GM12864 (cell line): Measurements from ENCODE around the gene CNBD2.
A peak's percentile ranks its signal among the peaks of the same experiment; 100 is the strongest.
"Not testable (repeated sequence)": the region's sequence is repeated elsewhere in the genome, so short reads cannot be mapped to it uniquely, and the experiment has no call there.

ENCODE experiments used
- DNase-seq: peaks from one replicate; pipeline ENCODE4 v3.0.0-alpha.2; 2011; ENCODE audit warnings: low read depth
- H3K4me3 ChIP-seq: 2 replicates; pipeline ENCODE4 v1.5.1; 2011; ENCODE audit warnings: mild to moderate bottlenecking, low read depth, low read length, control low read depth
- TF ChIP-seq, protein P1 (sequence below): IDR thresholded peaks from 2 replicates; pipeline ENCODE4 v1.5.1; 2011; ENCODE audit warnings: low read depth, mild to moderate bottlenecking, moderate library complexity, low read length, control low read depth, inconsistent platforms; ENCODE audit errors: missing control alignments

Gene CNBD2

GRCh38 chr20:35954907-35955251 lies 13.5 kb upstream of the CNBD2 start:
- peak overlapping the region; percentile 81 for H3K4me3 ChIP-seq
- no peak for DNase-seq
- TF ChIP-seq, protein P1, sequence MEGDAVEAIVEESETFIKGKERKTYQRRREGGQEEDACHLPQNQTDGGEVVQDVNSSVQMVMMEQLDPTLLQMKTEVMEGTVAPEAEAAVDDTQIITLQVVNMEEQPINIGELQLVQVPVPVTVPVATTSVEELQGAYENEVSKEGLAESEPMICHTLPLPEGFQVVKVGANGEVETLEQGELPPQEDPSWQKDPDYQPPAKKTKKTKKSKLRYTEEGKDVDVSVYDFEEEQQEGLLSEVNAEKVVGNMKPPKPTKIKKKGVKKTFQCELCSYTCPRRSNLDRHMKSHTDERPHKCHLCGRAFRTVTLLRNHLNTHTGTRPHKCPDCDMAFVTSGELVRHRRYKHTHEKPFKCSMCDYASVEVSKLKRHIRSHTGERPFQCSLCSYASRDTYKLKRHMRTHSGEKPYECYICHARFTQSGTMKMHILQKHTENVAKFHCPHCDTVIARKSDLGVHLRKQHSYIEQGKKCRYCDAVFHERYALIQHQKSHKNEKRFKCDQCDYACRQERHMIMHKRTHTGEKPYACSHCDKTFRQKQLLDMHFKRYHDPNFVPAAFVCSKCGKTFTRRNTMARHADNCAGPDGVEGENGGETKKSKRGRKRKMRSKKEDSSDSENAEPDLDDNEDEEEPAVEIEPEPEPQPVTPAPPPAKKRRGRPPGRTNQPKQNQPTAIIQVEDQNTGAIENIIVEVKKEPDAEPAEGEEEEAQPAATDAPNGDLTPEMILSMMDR = no peak

GRCh38 chr20:35956616-35957015 lies 11.8 kb upstream of the CNBD2 start:
- no peak for DNase-seq
- TF ChIP-seq, protein P1 = no peak
- no peak overlapping the region for H3K4me3 ChIP-seq

DNA sequence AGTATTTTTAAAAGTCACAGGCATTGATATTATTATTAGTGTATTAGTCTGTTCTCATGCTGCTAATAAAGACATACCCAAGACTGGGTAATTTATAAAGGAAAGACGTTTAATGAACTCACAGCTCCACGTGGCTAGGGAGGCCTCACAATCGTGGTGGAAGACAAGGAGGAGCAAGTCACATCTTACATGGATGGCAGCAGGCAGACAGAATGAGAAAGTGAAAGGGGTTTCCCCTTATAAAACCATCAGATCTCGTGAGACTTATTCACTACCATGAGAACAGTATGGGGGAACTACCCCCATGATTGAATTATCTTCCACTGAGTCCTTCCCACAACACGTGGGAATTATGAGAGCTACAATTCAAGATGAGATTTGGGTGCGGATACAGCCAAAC lies 9.1 kb upstream of the CNBD2 start:
- H3K4me3 ChIP-seq, DNase-seq: not testable (repeated sequence)

GRCh38 chr20:35963878-35964277 lies 4.5 kb upstream of the CNBD2 start:
- no peak for DNase-seq
- H3K4me3 ChIP-seq = no peak overlapping the region
- TF ChIP-seq, protein P1 = no peak

- TF ChIP-seq, protein P1 = no peak
- H3K4me3 ChIP-seq = no peak overlapping the region
- DNase-seq = no peak
Observed at GRCh38 chr20:35968930-35969329, 540 bp downstream of the CNBD2 start.

DNA sequence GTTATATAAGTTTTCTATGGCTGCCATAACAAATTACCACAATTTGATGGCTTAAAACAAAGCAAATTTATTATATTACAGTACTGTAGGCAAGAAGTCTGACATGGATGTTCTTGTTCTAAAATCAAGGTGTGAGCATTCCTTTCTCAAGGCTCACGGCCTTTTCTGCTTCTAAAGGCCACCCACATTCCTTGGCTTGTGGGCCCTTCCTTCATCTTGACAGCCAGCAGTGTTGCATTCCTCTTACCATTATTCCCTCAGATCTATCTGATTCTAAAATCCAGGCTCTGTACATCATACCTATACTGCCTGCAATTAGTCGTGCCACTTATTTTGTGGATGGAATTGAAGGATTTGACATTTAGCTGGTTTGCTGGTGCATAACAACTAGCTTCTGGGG lies 3.6 kb downstream of the CNBD2 start:
- TF ChIP-seq, protein P1 = no peak
- DNase-seq = no peak
- no peak overlapping the region for H3K4me3 ChIP-seq

DNA sequence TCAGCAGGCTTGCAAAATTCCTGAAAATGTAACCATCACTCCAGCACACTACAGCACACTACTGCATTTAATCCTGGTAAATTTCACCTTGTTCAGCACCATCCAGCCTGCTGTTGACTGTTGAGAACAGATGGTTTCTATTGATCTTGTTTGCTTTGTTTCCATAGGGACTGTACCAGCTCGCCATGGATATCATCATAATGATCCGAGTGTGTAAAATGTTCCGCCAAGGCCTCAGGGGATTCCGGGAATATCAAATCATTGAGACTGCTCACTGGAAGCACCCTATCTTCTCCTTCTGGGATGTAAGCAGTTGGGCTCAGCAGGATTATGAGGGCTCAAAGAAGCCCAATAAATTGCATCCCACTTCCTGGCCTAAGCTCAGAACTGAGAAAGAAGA lies 4.1 kb downstream of the CNBD2 start:
- DNase-seq = no peak
- TF ChIP-seq, protein P1 = no peak
- H3K4me3 ChIP-seq = no peak overlapping the region

DNA sequence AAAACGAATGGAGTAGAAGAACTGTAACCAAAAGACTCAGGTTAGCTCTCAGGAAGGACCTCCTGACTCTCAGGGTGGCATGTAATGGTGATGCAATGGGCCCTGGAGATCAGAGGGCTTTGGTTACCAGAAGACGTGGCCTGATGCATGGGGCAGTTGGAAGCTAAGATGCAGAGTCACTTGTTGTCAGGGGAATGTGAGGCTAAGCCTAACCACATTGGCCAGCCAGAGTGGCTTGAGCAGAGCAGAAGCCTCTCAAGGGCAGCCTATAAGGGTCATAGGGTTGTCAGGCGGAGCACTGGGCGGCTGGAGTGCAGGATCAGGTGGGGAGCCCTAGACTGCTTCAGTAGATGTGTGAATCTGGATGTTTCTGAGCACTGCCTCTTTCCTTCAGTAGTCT lies 5.9 kb downstream of the CNBD2 start:
- no peak for DNase-seq
- no peak overlapping the region for H3K4me3 ChIP-seq

More for the DNA sequence above, 5.9 kb downstream of the CNBD2 start:
- TF ChIP-seq, protein P1 = no peak
